HepG2 (cell line): ENCODE measurements around the gene TARBP2. TPM values are rescaled to one million over a fixed set of nuclear protein-coding genes. Genes with fewer than 3 reads are reported as not detected.

Experiments
- AHDC1 ChIP-seq: sonication (generic); formaldehyde crosslinking; IDR thresholded peaks from 2 replicates; pipeline ENCODE4 v1.5.1; 2020; ENCODE audit warnings: mild to moderate bottlenecking, missing genetic modification reagents, borderline replicate concordance
- ARID5B ChIP-seq: IDR thresholded peaks from 2 replicates; pipeline ENCODE4 v1.4.0; 2020; ENCODE audit warnings: mild to moderate bottlenecking, missing genetic modification reagents
- FIP1L1 ChIP-seq: fragments of 200-400 bp; formaldehyde crosslinking; IDR thresholded peaks from 2 replicates; pipeline ENCODE4 v1.6.1; 2018; ENCODE audit warnings: low read depth, mild to moderate bottlenecking, low read length, moderate library complexity, borderline replicate concordance; ENCODE audit not compliant: insufficient read depth
- HOXA9 ChIP-seq: sonication (generic); formaldehyde crosslinking; IDR thresholded peaks from 2 replicates; pipeline ENCODE4 v1.8.1; 2022; ENCODE audit warnings: missing genetic modification reagents, mild to moderate bottlenecking, moderate library complexity, borderline replicate concordance
- MEIS2 ChIP-seq: sonication (generic); formaldehyde crosslinking; IDR thresholded peaks from 2 replicates; pipeline ENCODE4 v1.9.0; 2021; ENCODE audit warnings: mild to moderate bottlenecking, missing genetic modification reagents
- PITX1 ChIP-seq: sonication (generic); formaldehyde crosslinking; IDR thresholded peaks from 2 replicates; pipeline ENCODE4 v1.5.1; 2020; ENCODE audit warnings: mild to moderate bottlenecking, missing genetic modification reagents
- RAD21 ChIP-seq: fragments of 450-650 bp; formaldehyde crosslinking; IDR thresholded peaks from 2 replicates; pipeline ENCODE4 v1.5.0; 2020; ENCODE audit warnings: mild to moderate bottlenecking
- SRSF1 ChIP-seq: fragments of 200-400 bp; formaldehyde crosslinking; optimal IDR thresholded peaks from 2 replicates; pipeline ENCODE3; 2017; ENCODE audit warnings: mild to moderate bottlenecking, low read depth, low read length, moderate library complexity
- ZBTB14 ChIP-seq: sonication (generic); formaldehyde crosslinking; IDR thresholded peaks from 2 replicates; pipeline ENCODE4 v1.4.0; 2020; ENCODE audit warnings: missing genetic modification reagents
- ZNF224 ChIP-seq: sonication (generic); formaldehyde crosslinking; IDR thresholded peaks from 2 replicates; pipeline ENCODE4 v1.5.0; 2020; ENCODE audit warnings: mild to moderate bottlenecking, missing genetic modification reagents
- ZNF232 ChIP-seq: sonication (generic); formaldehyde crosslinking; IDR thresholded peaks from 2 replicates; pipeline ENCODE4 v1.4.0; 2020; ENCODE audit warnings: missing genetic modification reagents, borderline replicate concordance
- ZNF33A ChIP-seq: sonication (generic); formaldehyde crosslinking; IDR thresholded peaks from 2 replicates; pipeline ENCODE4 v1.5.1; 2020; ENCODE audit warnings: missing genetic modification reagents, mild to moderate bottlenecking, moderate library complexity, borderline replicate concordance
- ZNF460 ChIP-seq: sonication (generic); formaldehyde crosslinking; IDR thresholded peaks from 2 replicates; pipeline ENCODE4 v1.5.1; 2020; ENCODE audit warnings: missing genetic modification reagents, mild to moderate bottlenecking, borderline replicate concordance
- ZNF773 ChIP-seq: sonication (generic); formaldehyde crosslinking; IDR thresholded peaks from 2 replicates; pipeline ENCODE4 v1.4.0; 2020; ENCODE audit warnings: missing genetic modification reagents, borderline replicate concordance
- polyA plus RNA-seq, 8 experiments: library from polyadenylated mRNA; depleted of rRNA in 3 of 8; stranded (reverse) in 7 of 8; unstranded in 1 of 8; fragments of >200 nt; fragmentation: Illumina TruSeq in 4 of 8; extraction: Trizol in 4 of 8; gene quantifications; 2 replicates each; pipeline versions ENCODE4 v1.2.1 to v1.2.3, GENCODE V29; 2011 to 2016; ENCODE audit warnings: low read depth in 4 of 8, missing spikeins in 1 of 8, mixed read lengths in 1 of 8; ENCODE audit not compliant: insufficient read depth in 1 of 8
- total RNA-seq, 5 experiments: library from RNA; depleted of rRNA; stranded (reverse); fragments of >200 nt; fragmentation: Illumina TruSeq; extraction: Trizol; gene quantifications; 2 replicates each; pipeline ENCODE4 v1.2.3, GENCODE V29; 2016; ENCODE audit warnings: low read depth in 1 of 5

The TARBP2 gene
- total and polyA plus RNA-seq, 2 of the 13 experiments (the other 11 are each of a cell fraction or from before 2014, with no cell fraction given), result 47.0 to 55.5 TPM

GRCh38 chr12:53452159-53453077 is 48.7 kb upstream of the TARBP2 start (continued):
- 0 out of 2 replicates have a peak, but pooled peaks have one; percentile 29 for TF ChIP-seq AHDC1 (CRISPR knock-in tag)
- peak; percentile 72; the same call in 1 of the 2 replicates for TF ChIP-seq ZBTB14 (CRISPR knock-in tag)
- no peak; the same call in 1 of the 2 replicates for TF ChIP-seq ARID5B (CRISPR knock-in tag)
- no peak for TF ChIP-seq ZNF33A
- TF ChIP-seq PITX1, result peak; percentile 65; the same call in 1 of the 2 replicates
- 0 out of 2 replicates have a peak, but pooled peaks have one; percentile 80 for TF ChIP-seq ZNF773
- no peak for TF ChIP-seq ZNF460 (CRISPR knock-in tag)
- peak; percentile 26; the same call in 1 of the 2 replicates for TF ChIP-seq HOXA9 (CRISPR knock-in tag)
- 0 out of 2 replicates have a peak, but pooled peaks have one; percentile 32 for TF ChIP-seq ZNF232 (CRISPR knock-in tag)
- TF ChIP-seq ZNF224, result 0 out of 2 replicates have a peak, but pooled peaks have one; percentile 43
- 0 out of 2 replicates have a peak, but pooled peaks have one; percentile 16 for TF ChIP-seq RAD21 (CRISPR knock-in tag)
- peak; percentile 58 for TF ChIP-seq MEIS2 (CRISPR knock-in tag)
- peak; percentile 28 for TF ChIP-seq SRSF1
- TF ChIP-seq FIP1L1, result no peak
